Measurements from ENCODE around the gene OR5D14.

The OR5D14 gene

GRCh38 chr11:55795256-55795655, at the start of gene OR5D14:
Gene OR5D14, plus strand, starts transcription at chr11:55795556. Its CDS starts 0 bp downstream, at chr11:55795556.
- in situ Hi-C loops (cut with MboI; ENCODE audit: low pct_unique_long_range_greater_than_20kb, low sequenced_read_pairs, unreplicated experiment), result no loop called here
- no peak for DNase-seq (ENCODE audit: low spot score)
- TF ChIP-seq CTCF (IDR thresholded peaks at IDR 0.05; ENCODE audit: extremely low read depth, insufficient read depth, missing control alignments), result no peak

- no peak for TF ChIP-seq CTCF (IDR thresholded peaks at IDR 0.05; ENCODE audit: extremely low read depth, insufficient read depth, missing control alignments)
- in situ Hi-C loops (cut with MboI; ENCODE audit: low pct_unique_long_range_greater_than_20kb, low sequenced_read_pairs, unreplicated experiment), result no loop called here
- no peak for DNase-seq (ENCODE audit: low spot score)
Observed at GRCh38 chr11:55773138-55773537, 22.2 kb upstream of the OR5D14 start, which contains the start of gene OR5D13. Gene OR5D13, plus strand, starts transcription at chr11:55773438. Its CDS starts 0 bp downstream, at chr11:55773438.

- no peak for DNase-seq (ENCODE audit: low spot score)
- in situ Hi-C loops (cut with MboI; ENCODE audit: low pct_unique_long_range_greater_than_20kb, low sequenced_read_pairs, unreplicated experiment), result no loop called here
- no peak for TF ChIP-seq CTCF (IDR thresholded peaks at IDR 0.05; ENCODE audit: extremely low read depth, insufficient read depth, missing control alignments)
Observed at GRCh38 chr11:55791606-55792005, 3.8 kb upstream of the OR5D14 start.

- in situ Hi-C loops (cut with MboI; ENCODE audit: low pct_unique_long_range_greater_than_20kb, low sequenced_read_pairs, unreplicated experiment), result no loop called here
- TF ChIP-seq CTCF (IDR thresholded peaks at IDR 0.05; ENCODE audit: extremely low read depth, insufficient read depth, missing control alignments), result no peak
- no peak for DNase-seq (ENCODE audit: low spot score)
Observed at GRCh38 chr11:55793321-55793720, 2.0 kb upstream of the OR5D14 start.

- in situ Hi-C loops (cut with MboI; ENCODE audit: low pct_unique_long_range_greater_than_20kb, low sequenced_read_pairs, unreplicated experiment), result no loop called here
- no peak for TF ChIP-seq CTCF (IDR thresholded peaks at IDR 0.05; ENCODE audit: extremely low read depth, insufficient read depth, missing control alignments)
- no peak for DNase-seq (ENCODE audit: low spot score)
Observed at GRCh38 chr11:55806248-55806647, 10.9 kb downstream of the OR5D14 start.

- in situ Hi-C loops (cut with MboI; ENCODE audit: low pct_unique_long_range_greater_than_20kb, low sequenced_read_pairs, unreplicated experiment), result no loop called here
- no peak for DNase-seq (ENCODE audit: low spot score)
- TF ChIP-seq CTCF (IDR thresholded peaks at IDR 0.05; ENCODE audit: extremely low read depth, insufficient read depth, missing control alignments), result no peak
Observed at GRCh38 chr11:55811067-55811466, 15.7 kb downstream of the OR5D14 start, which contains the start of gene OR5L1. Gene OR5L1, plus strand, starts transcription at chr11:55811367. Its CDS starts 100 bp downstream, at chr11:55811467.

DNA sequence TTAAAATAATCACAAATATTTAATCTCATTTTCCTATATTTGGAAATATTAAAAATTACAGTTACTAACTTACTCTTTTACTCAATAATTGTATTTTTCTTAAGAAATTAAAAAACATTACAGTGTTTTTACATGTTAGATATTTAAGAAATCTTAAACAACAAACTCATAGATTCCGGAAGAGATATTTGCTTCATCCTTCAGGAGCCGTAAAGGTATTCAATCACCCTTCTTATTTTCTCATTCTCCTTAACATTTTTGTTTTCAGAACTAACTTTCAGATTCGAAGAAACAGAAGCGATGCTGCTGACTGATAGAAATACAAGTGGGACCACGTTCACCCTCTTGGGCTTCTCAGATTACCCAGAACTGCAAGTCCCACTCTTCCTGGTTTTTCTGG, 24.0 kb downstream of the OR5D14 start, which contains the start of gene OR5D18:
TSS of gene OR5D18 (plus strand) at position 301 of the 400 bp plus-strand sequence. CDS start at position 301, 0 bp downstream.
- in situ Hi-C loops (cut with MboI; ENCODE audit: low pct_unique_long_range_greater_than_20kb, low sequenced_read_pairs, unreplicated experiment), result no loop called here
- no peak for DNase-seq (ENCODE audit: low spot score)
- no peak for TF ChIP-seq CTCF (IDR thresholded peaks at IDR 0.05; ENCODE audit: extremely low read depth, insufficient read depth, missing control alignments)

All from GM13977 (cell line).